ENCODE data around the gene KIF18A.

Gene KIF18A

DNA sequence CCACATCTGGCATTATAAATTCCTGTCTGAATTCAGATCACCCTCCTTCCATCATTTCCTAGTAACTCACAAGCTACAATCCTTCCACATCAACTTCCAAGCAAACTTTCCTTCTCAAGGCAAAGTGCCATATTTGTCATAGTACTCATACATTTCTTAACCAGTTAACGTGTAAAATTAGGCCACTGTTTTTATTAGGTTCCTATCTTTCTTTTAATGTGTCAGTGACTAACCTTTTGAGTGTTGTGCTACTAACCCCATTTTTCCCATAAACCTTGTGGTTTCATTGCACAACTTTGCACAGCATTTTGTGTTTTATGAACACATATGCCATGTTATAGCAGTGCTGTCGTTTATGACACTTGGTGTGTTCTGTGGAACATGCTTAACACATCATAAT is 90.1 kb downstream of the KIF18A start:
- no peaks in the 10 kb centered on the region for H3K9me3 Mint-ChIP-seq
- ATAC-seq, result no peak
- no peak for DNase-seq
- no peaks in the 10 kb centered on the region for H3K4me1 Mint-ChIP-seq
- no peak overlapping the region for H3K4me3 Mint-ChIP-seq
- H3K27me3 Mint-ChIP-seq, result no peaks in the 10 kb centered on the region
- H3K27ac Mint-ChIP-seq, result no peak overlapping the region

DNA sequence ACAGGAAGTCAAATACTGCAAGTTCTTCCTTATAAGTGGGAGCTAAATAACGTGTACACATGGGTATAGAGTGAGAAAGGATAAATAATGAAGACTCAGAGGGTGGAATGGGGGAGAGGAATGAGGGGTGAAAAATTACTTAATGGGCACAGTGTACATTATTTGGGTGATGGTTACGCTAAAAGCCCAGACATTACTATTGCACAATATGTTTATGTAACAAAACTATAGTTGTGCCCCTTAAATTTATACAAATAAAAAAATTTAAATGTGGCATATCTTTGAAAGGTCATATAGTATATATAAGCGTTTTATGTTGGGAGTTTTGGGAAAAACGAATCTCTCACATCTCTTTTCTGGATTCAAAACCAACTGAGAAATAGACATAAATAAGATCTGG is 96.1 kb downstream of the KIF18A start:
- no peak overlapping the region for H3K27ac Mint-ChIP-seq
- H3K9me3 Mint-ChIP-seq, result peaks cover 0 to 4% of the 10 kb centered on the region in 2 donors
- no peak for ATAC-seq
- no peak overlapping the region for H3K4me3 Mint-ChIP-seq
- no peak for DNase-seq
- no peaks in the 10 kb centered on the region for H3K4me1 Mint-ChIP-seq
- no peaks in the 10 kb centered on the region for H3K27me3 Mint-ChIP-seq

GRCh38 chr11:28009996-28010395 is 98.0 kb downstream of the KIF18A start:
- Mint-ChIP-seq H3K4me3 (no peak overlapping the region), H3K27ac (no peak overlapping the region), H3K4me1 (no peaks in the 10 kb centered on the region), H3K27me3 (no peaks in the 10 kb centered on the region), H3K9me3 (peaks cover 0 to 4% of the 10 kb centered on the region in 2 donors)
- no peak for ATAC-seq
- no peak for DNase-seq

DNA sequence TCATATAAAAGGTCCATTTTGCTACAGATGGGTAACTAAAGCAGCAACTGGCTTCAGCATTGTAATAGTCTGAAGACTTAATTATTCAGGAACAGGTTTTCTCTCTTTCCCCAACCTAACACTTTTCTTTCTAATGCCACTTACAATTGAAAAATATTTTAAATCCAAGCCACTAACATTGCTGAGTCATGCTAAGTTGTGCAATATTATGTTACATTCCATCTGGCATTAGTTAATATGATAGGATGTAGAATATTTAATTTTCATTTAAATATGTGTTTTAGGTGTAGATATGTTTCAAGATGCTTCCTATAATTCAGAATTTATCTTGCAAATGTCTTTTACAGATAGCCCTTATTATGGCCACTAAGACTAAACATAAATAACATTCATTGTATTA is 98.6 kb downstream of the KIF18A start:
- H3K9me3 Mint-ChIP-seq, result peaks cover 0 to 4% of the 10 kb centered on the region in 2 donors
- no peaks in the 10 kb centered on the region for H3K4me1 Mint-ChIP-seq
- H3K27ac Mint-ChIP-seq, result no peak overlapping the region
- DNase-seq, result no peak
- ATAC-seq, result no peak
- no peaks in the 10 kb centered on the region for H3K27me3 Mint-ChIP-seq
- no peak overlapping the region for H3K4me3 Mint-ChIP-seq

- H3K4me3 Mint-ChIP-seq, result no peak overlapping the region
- H3K9me3 Mint-ChIP-seq, result peaks cover 21 to 31% of the 10 kb centered on the region in 2 donors
- no peaks in the 10 kb centered on the region for H3K4me1 Mint-ChIP-seq
- ATAC-seq, result no peak
- no peak overlapping the region for H3K27ac Mint-ChIP-seq
- H3K27me3 Mint-ChIP-seq, result no peaks in the 10 kb centered on the region
- no peak for DNase-seq
These were observed 104.3 kb downstream of the KIF18A start for GRCh38 chr11:28003615-28004014.

DNA sequence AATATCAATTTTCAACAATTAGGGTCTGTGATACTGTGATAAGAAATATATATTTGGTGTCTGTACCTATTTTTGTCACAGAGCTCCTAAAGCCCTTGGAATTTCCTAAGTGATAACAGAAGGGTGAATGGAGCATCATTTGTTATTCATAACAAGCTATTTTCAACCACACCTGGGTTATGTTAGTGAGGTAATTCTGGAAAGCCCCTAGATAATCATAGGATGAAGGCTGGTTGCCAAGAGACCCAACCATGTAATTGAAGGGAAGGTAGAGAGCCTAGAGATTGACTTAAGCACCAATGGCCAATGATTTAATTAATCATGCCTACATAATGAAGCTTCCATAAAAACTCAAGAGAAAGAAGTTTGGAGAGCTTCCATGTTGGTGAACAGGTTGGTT is 109.4 kb downstream of the KIF18A start:
- ATAC-seq (no peak), DNase-seq (no peak)
- no peaks in the 10 kb centered on the region for H3K27me3 Mint-ChIP-seq
- H3K27ac Mint-ChIP-seq, result no peak overlapping the region
- no peaks in the 10 kb centered on the region for H3K4me1 Mint-ChIP-seq
- peaks cover 25 to 31% of the 10 kb centered on the region in 2 donors for H3K9me3 Mint-ChIP-seq
- H3K4me3 Mint-ChIP-seq, result no peak overlapping the region

DNA sequence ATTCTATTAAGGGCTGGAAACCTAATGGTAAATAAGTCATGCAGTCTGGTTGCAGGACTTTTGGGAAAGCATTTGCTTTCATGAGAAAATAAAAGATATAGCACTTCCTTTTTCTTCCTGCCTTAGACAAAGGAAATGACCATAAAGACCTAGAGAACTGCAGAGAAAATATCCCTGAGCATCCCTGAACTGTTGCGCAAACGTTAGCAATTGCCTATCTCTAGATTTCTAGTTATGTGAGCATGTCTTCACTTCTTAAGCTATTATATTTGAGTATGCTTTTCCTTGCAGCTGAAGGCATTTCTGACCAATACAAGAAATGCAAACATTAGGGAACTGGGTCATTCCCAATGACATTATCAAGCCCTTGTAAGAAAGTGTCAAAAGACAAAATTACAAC is 110.6 kb downstream of the KIF18A start:
- DNase-seq (no peak), ATAC-seq (no peak)
- no peaks in the 10 kb centered on the region for H3K27me3 Mint-ChIP-seq
- H3K9me3 Mint-ChIP-seq, result peaks cover 16 to 22% of the 10 kb centered on the region in 2 donors
- no peaks in the 10 kb centered on the region for H3K4me1 Mint-ChIP-seq
- no peak overlapping the region for H3K4me3 Mint-ChIP-seq
- no peak overlapping the region for H3K27ac Mint-ChIP-seq

GRCh38 chr11:27996066-27996465 is 111.9 kb downstream of the KIF18A start:
- H3K27me3 Mint-ChIP-seq, result no peaks in the 10 kb centered on the region
- ATAC-seq, result no peak
- no peak for DNase-seq
- peaks cover 9 to 10% of the 10 kb centered on the region in 2 donors for H3K9me3 Mint-ChIP-seq
- H3K4me3 Mint-ChIP-seq, result no peak overlapping the region
- H3K27ac Mint-ChIP-seq, result no peak overlapping the region
- no peaks in the 10 kb centered on the region for H3K4me1 Mint-ChIP-seq

DNA sequence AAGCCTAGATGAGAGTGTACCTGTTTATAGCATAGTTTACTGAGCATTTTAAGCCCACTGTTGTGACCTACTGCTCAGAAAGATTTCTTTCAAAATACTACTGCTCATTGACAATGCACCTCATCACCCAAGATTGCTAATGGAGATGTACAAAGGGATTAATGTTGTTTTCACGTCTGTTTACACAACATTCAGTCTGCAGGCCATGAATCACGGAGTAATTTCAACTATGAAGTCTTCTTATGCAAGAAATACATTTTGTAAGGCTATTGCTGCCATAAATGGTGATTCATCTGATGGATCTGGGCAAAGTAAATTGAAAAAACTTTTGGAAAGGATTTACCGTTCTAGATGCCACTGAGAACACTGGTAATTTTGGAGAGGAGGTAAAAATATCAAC is 112.9 kb downstream of the KIF18A start:
- no peak for ATAC-seq
- Mint-ChIP-seq H3K27me3 (no peaks in the 10 kb centered on the region), H3K27ac (no peak overlapping the region), H3K9me3 (peaks cover 0 to 5% of the 10 kb centered on the region in 2 donors), H3K4me3 (no peak overlapping the region), H3K4me1 (no peaks in the 10 kb centered on the region)
- DNase-seq, result no peak

DNA sequence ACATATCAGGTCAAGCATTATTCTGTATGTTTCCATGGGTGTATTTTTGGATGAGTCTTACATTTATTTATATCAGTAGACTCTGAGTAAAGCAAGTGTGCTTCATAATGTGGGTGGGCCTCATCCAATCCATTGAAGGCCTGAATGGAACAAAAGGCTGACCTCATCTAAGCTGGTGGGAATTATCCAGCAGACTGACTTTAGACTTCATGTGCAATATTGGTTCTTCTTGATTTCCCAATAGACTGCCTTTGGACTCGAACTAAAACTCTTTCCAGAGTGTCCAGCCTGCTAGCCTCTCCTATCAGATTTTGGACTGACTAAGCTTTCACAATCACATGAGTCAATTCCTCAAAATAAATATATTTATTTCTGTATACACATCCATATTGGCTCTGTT is 116.2 kb downstream of the KIF18A start:
- Mint-ChIP-seq H3K27me3 (no peaks in the 10 kb centered on the region), H3K4me1 (peaks cover 6% of the 10 kb centered on the region), H3K4me3 (no peak overlapping the region), H3K27ac (no peak overlapping the region), H3K9me3 (peaks cover 0 to 4% of the 10 kb centered on the region in 2 donors)
- DNase-seq, result no peak
- ATAC-seq, result no peak

DNA sequence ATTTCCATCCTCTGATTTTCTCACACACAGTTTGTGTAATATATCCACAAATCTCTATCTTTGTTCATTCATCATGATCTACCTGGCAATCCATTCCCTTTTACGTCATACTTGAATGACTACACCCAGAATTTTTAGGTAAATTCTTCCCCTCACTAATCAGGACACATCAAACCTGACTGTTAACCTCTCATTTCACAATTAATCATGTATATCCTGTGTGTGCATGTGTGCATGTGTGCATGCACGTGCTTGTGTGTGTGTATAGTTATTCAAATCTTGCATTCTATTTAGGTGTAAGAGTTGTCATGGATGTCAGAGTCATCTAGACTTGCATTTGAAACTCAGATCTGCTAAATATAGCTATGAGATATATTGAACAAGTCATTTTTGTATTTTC is 130.4 kb downstream of the KIF18A start:
- ATAC-seq, result no peak
- no peaks in the 10 kb centered on the region for H3K4me1 Mint-ChIP-seq
- H3K9me3 Mint-ChIP-seq, result no peaks in the 10 kb centered on the region
- peaks cover 11% of the 10 kb centered on the region for H3K27me3 Mint-ChIP-seq
- no peak for DNase-seq
- H3K27ac Mint-ChIP-seq, result no peak overlapping the region
- no peak overlapping the region for H3K4me3 Mint-ChIP-seq

- Mint-ChIP-seq H3K4me1 (no peaks in the 10 kb centered on the region), H3K4me3 (no peak overlapping the region), H3K27ac (no peak overlapping the region), H3K27me3 (peaks cover 11% of the 10 kb centered on the region), H3K9me3 (no peaks in the 10 kb centered on the region)
- no peak for ATAC-seq
- DNase-seq, result no peak
These were observed 130.9 kb downstream of the KIF18A start for GRCh38 chr11:27977031-27977430.

- H3K9me3 Mint-ChIP-seq, result no peaks in the 10 kb centered on the region
These were observed 131.7 kb downstream of the KIF18A start for GRCh38 chr11:27976262-27976661.

DNA sequence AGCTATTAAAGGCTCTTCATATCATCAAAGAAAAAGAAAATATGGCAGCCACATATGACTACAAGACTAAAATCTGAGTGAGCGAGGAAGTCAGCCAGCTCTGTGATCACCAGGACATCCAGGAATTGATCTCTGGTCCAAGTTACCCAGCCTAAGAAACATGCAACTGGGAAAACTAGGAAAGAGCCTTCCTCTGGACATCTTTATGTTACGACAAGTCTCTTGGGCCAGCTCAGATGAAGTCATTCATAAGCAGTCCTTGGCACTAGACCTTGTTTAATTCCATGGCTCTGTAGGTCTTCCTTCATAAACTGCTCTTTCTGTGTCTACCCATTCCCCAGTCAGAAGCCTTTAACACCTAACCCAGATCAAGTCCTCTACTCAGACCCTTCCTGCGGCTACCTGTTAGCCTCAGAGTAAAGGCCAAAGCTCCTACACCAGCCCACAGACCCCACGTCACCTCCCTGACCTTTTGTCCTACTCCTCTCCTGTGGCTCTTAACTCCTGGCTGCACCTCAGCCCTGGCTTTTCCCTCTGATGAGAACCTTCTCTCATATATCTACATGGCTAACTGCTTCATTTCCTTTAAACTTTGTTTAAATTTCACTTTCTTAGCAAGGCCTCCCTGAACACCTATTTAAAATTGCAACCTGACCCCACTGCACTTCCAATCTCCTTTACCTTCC is 134.0 kb downstream of the KIF18A start:
- no peaks in the 10 kb centered on the region for H3K4me1 Mint-ChIP-seq
- DNase-seq, result no peak

More at GRCh38 chr11:27976262-27976661, 131.7 kb downstream of the KIF18A start:
- ATAC-seq (no peak), DNase-seq (no peak)
- Mint-ChIP-seq H3K27me3 (peaks cover 11% of the 10 kb centered on the region), H3K4me1 (no peaks in the 10 kb centered on the region), H3K4me3 (no peak overlapping the region), H3K27ac (no peak overlapping the region)

DNA sequence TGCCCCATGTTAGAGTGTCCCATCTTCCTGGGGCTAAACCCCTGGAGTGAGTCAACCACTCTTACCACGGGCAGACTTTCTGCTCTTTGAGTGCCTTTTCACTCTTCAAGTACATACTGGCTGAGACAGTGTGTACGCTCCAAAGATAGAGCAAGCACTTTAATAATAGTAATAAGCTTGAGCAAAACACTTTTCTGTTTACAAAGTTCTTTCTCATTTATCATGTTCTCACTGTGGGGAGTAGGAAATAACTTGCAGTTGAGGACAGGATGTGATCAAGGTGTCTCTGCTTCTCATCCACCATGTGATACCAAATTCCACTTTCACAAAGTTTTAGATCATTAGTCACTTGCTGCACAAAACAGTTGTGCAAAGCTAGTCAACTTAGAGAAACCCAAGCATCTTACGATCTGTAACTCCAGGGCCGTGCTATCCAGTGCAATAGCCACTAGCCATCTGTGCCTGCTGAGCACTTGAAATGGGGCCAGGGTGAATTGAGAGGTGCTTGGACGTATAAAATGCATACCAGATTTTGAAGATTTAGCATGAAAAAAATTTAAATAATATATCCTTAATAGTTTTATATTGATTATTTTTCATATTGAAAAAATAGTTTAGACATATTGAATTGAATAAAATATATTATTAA is 135.3 kb downstream of the KIF18A start:
- Mint-ChIP-seq H3K4me3 (no peak overlapping the region), H3K27ac (no peak overlapping the region), H3K9me3 (no peaks in the 10 kb centered on the region), H3K4me1 (no peaks in the 10 kb centered on the region), H3K27me3 (peaks cover 9% of the 10 kb centered on the region)
- DNase-seq, result no peak
- no peak for ATAC-seq

More for the DNA sequence above, 134.0 kb downstream of the KIF18A start:
- Mint-ChIP-seq H3K27me3 (peaks cover 11% of the 10 kb centered on the region), H3K9me3 (no peaks in the 10 kb centered on the region), H3K27ac (no peak overlapping the region), H3K4me3 (no peak overlapping the region)
- ATAC-seq, result no peak

DNA sequence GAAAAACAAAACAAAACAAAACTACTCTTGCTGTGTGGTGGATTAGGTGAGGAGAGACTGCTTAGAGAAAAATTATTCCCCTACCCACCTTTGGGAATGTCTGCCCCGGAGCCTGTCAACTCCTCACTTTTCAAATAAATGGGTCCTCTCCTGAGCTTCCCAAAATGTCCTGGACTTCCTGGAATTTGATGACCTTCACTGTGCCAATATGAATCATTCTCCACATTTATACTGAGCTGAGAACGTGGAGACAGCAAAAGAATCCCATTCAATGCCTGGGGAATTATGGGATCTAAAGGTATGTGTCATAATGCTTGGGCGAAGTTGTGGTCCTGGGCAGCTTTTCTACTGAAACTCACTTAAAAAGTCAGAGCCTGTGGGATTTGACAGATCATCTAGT is 136.8 kb downstream of the KIF18A start:
- H3K4me3 Mint-ChIP-seq, result no peak overlapping the region
- H3K27me3 Mint-ChIP-seq, result no peaks in the 10 kb centered on the region
- DNase-seq (no peak), ATAC-seq (no peak)
- no peak overlapping the region for H3K27ac Mint-ChIP-seq
- no peaks in the 10 kb centered on the region for H3K4me1 Mint-ChIP-seq
- H3K9me3 Mint-ChIP-seq, result no peaks in the 10 kb centered on the region
